ENCODE data around the gene ARMH3. TPM values are rescaled to one million over a fixed set of nuclear protein-coding genes. Genes with fewer than 3 reads are reported as not detected.
"Not testable (repeated sequence)": the region's sequence is repeated elsewhere in the genome, so short reads cannot be mapped to it uniquely, and the experiment has no call there.

Gene ARMH3
- total and polyA plus RNA-seq, 4 donors = 14.7 to 23.7 (median 20.6) TPM

- Histone ChIP-seq H3K4me1 (ENCODE audit: control insufficient read depth in 5 of 5, insufficient read depth in 5 of 5, low read length in 5 of 5) (no peaks in the 10 kb centered on the region), H3K4me3 (no peak overlapping the region), H3K9ac (ENCODE audit: insufficient read depth in 1 of 2, low read length in 2 of 2) (no peak overlapping the region), H3K9me3 (ENCODE audit: control insufficient read depth in 4 of 4, insufficient read depth in 3 of 4, low read length in 3 of 4) (no peaks in the 10 kb centered on the region), H3K27ac (ENCODE audit: low read depth in 1 of 2, low read length in 1 of 2) (no peak overlapping the region), H3K27me3 (ENCODE audit: control insufficient read depth in 3 of 3, insufficient read depth in 3 of 3, low read length in 2 of 3) (no peaks in the 10 kb centered on the region), H3K36me3 (ENCODE audit: control insufficient read depth in 4 of 4, insufficient read depth in 4 of 4, low read length in 4 of 4) (peaks cover 8 to 29% (median 18%) of the 10 kb centered on the region in 4 donors)
- TF ChIP-seq CTCF (IDR thresholded peaks at IDR 0.05; ENCODE audit: control extremely low read depth, extremely low read depth) = no peak
- DNase-seq = no peak
- ATAC-seq (ENCODE audit: insufficient read depth, low FRiP score) = no peak
Measured at GRCh38 chr10:102016416-102016815, 39.6 kb downstream of the ARMH3 start.

DNA sequence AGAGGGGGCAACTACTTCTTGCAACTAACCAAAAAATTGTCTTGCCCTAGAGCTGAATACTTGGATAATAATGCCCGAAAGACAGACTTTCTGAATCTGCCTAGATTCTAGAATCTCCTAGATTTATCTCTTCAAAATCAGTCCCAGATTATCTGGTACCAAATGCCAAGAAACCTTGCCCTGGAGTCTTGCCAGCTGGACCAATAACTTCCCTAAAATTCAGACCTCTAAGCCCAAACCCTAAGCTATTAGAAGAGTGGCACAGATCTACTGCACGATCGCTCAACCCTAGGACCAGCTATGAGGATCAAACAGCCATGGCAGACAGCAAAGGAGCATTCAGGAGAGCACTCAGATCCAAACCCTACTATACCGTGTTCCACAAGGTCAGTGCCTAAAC lies 45.0 kb downstream of the ARMH3 start:
- peaks cover 15 to 30% (median 17%) of the 10 kb centered on the region in 4 donors for H3K36me3 ChIP-seq (ENCODE audit: control insufficient read depth in 4 of 4, insufficient read depth in 4 of 4, low read length in 4 of 4)
- no peak overlapping the region for H3K9ac ChIP-seq (ENCODE audit: insufficient read depth in 1 of 2, low read length in 2 of 2)
- no peaks in the 10 kb centered on the region for H3K9me3 ChIP-seq (ENCODE audit: control insufficient read depth in 4 of 4, insufficient read depth in 3 of 4, low read length in 3 of 4)
- no peak overlapping the region for H3K27ac ChIP-seq (ENCODE audit: low read depth in 1 of 2, low read length in 1 of 2)
- no peaks in the 10 kb centered on the region for H3K27me3 ChIP-seq (ENCODE audit: control insufficient read depth in 3 of 3, insufficient read depth in 3 of 3, low read length in 2 of 3)
- TF ChIP-seq CTCF (IDR thresholded peaks at IDR 0.05; ENCODE audit: control extremely low read depth, extremely low read depth) = no peak
- H3K4me1 ChIP-seq (ENCODE audit: control insufficient read depth in 5 of 5, insufficient read depth in 5 of 5, low read length in 5 of 5) = peaks cover 0 to 2% (median 0%) of the 10 kb centered on the region in 5 donors
- no peak for DNase-seq
- WGBS, 2 donors = 70 to 80% methylated on average over 4 of the region's 4 CpGs
- no peak for ATAC-seq (ENCODE audit: insufficient read depth, low FRiP score)
- H3K4me3 ChIP-seq = no peak overlapping the region

- DNase-seq (peak; percentile 64 to 85 (median 85)), ATAC-seq (ENCODE audit: insufficient read depth, low FRiP score) (peak; percentile 92)
- TF ChIP-seq CTCF (IDR thresholded peaks at IDR 0.05; ENCODE audit: control extremely low read depth, extremely low read depth) = peak; percentile 92
- Histone ChIP-seq H3K9me3 (ENCODE audit: control insufficient read depth in 4 of 4, insufficient read depth in 3 of 4, low read length in 3 of 4) (no peaks in the 10 kb centered on the region), H3K9ac (ENCODE audit: insufficient read depth in 1 of 2, low read length in 2 of 2) (no peak overlapping the region), H3K4me3 (no peak overlapping the region), H3K4me1 (ENCODE audit: control insufficient read depth in 5 of 5, insufficient read depth in 5 of 5, low read length in 5 of 5) (peaks cover 0 to 2% (median 0%) of the 10 kb centered on the region in 5 donors), H3K27ac (ENCODE audit: low read depth in 1 of 2, low read length in 1 of 2) (no peak overlapping the region), H3K36me3 (ENCODE audit: control insufficient read depth in 4 of 4, insufficient read depth in 4 of 4, low read length in 4 of 4) (peaks cover 15 to 30% (median 19%) of the 10 kb centered on the region in 4 donors), H3K27me3 (ENCODE audit: control insufficient read depth in 3 of 3, insufficient read depth in 3 of 3, low read length in 2 of 3) (no peaks in the 10 kb centered on the region)
- 98 to 100% methylated on average over 1 of the region's 1 CpG for WGBS, 2 donors
Measured at GRCh38 chr10:102009801-102010425, 46.1 kb downstream of the ARMH3 start.

- Histone ChIP-seq H3K4me1 (ENCODE audit: control insufficient read depth in 5 of 5, insufficient read depth in 5 of 5, low read length in 5 of 5) (peaks cover 0 to 4% (median 0%) of the 10 kb centered on the region in 5 donors), H3K36me3 (ENCODE audit: control insufficient read depth in 4 of 4, insufficient read depth in 4 of 4, low read length in 4 of 4) (peaks cover 15 to 20% (median 15%) of the 10 kb centered on the region in 4 donors), H3K4me3 (no peak overlapping the region), H3K27me3 (ENCODE audit: control insufficient read depth in 3 of 3, insufficient read depth in 3 of 3, low read length in 2 of 3) (no peaks in the 10 kb centered on the region), H3K27ac (ENCODE audit: low read depth in 1 of 2, low read length in 1 of 2) (no peak overlapping the region), H3K9ac (ENCODE audit: insufficient read depth in 1 of 2, low read length in 2 of 2) (no peak overlapping the region), H3K9me3 (ENCODE audit: control insufficient read depth in 4 of 4, insufficient read depth in 3 of 4, low read length in 3 of 4) (no peaks in the 10 kb centered on the region)
- no peak for DNase-seq
- TF ChIP-seq CTCF (IDR thresholded peaks at IDR 0.05; ENCODE audit: control extremely low read depth, extremely low read depth) = no peak
- no peak for ATAC-seq (ENCODE audit: insufficient read depth, low FRiP score)
- WGBS, 2 donors = 55 to 77% methylated on average over 2 to 3 of the region's 3 CpGs
Measured at GRCh38 chr10:102007796-102008195, 48.2 kb downstream of the ARMH3 start.

DNA sequence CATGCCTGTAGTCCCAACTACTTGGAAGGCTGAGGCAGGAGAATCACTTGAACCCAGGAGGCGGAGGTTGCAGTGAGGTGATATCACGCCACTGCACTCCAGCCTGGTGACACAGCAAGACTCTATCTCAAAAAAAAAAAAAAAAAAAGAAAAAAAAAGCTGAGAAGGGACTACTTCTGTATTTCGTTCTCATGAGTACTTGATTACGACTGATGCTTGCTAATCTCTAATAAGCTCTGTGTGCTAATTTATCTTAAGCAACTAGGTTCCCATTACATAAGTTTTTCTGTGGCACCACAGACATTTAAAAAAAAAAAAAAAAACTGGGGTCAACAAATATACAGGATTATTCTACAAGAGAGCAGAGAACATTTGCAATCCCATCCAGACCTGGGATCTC lies 48.9 kb downstream of the ARMH3 start:
- not testable (repeated sequence) for H3K9me3 ChIP-seq (ENCODE audit: control insufficient read depth in 4 of 4, insufficient read depth in 3 of 4, low read length in 3 of 4); H3K27me3 ChIP-seq (ENCODE audit: control insufficient read depth in 3 of 3, insufficient read depth in 3 of 3, low read length in 2 of 3); H3K9ac ChIP-seq (ENCODE audit: insufficient read depth in 1 of 2, low read length in 2 of 2); DNase-seq; ATAC-seq (ENCODE audit: insufficient read depth, low FRiP score); H3K4me1 ChIP-seq (ENCODE audit: control insufficient read depth in 5 of 5, insufficient read depth in 5 of 5, low read length in 5 of 5); H3K27ac ChIP-seq (ENCODE audit: low read depth in 1 of 2, low read length in 1 of 2); H3K4me3 ChIP-seq
- 35 to 84% methylated on average over 4 of the region's 4 CpGs for WGBS, 2 donors
- peaks cover 10 to 20% (median 15%) of the 10 kb centered on the region in 4 donors for H3K36me3 ChIP-seq (ENCODE audit: control insufficient read depth in 4 of 4, insufficient read depth in 4 of 4, low read length in 4 of 4)

Data from lung (tissue), 12 donors.